Fibroblast of skin of right biceps (primary cell): ENCODE results near the gene PAX7.

Experiments
- DNase-seq: peaks from one replicate; pipeline ENCODE4 v3.0.0-alpha.2; 2013

The PAX7 gene

DNA sequence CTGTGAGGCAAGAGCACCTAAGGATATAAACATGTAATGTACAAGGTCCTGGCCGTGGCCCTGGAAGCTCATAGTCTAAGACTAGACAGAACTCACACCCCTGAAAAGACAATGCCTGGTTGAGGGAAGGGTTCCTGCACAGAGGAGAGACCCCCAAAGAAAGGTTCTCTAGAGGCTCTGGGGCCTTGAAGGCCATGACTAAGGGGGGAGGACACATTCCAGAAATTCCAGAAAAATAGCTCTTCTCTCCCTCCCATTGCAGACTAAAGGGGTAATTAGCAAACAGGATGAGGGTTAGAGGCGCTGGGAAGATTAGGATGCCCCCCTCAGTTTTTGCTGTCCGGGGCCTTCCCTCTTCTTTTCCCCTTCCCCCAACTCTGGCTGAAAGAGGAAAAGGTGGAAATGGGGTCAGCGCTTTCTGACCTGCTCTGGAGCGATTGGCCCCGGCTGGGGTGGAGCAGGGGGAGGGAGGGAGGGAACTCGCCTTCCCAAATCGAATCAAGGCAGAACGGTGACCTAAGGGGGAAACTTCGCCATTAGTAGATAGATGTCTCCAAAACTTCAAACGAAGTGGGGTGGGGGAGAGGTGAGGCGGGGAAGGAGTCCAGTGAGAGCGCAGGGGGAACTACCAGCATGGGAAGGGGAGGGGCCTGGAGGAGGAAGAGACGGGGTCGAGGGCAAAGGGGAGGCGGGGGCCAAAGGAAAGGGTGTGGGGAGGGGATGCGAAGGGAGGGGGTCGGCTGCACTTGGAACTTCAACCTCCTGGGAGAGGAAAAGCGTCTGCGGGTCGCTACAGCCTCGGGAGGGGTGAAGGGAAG, 11.8 kb downstream of the PAX7 start:
- no peak for DNase-seq

GRCh38 chr1:18643154-18644012, 12.7 kb downstream of the PAX7 start:
- no peak for DNase-seq

DNA sequence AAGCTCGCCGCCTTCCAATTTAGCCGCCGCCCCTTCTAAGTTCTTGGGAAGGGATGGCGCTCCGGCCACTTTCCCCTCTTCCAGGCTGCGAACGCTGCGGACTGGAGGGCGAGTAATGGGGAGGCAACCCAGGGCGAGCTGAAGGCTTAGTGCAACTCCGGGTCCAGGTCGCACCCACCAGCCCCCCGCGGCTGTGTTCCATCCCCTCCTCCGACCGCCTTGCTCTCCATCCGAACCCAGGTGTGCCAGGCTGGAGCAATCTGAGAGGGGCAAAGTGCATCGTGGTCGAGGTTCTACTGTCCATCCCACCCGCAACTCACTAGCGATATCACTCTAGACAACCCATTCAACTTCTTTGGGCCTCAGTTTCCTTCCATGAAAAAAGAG, 13.4 kb downstream of the PAX7 start:
- DNase-seq: no peak

- no peak for DNase-seq
These were observed 13.8 kb downstream of the PAX7 start for GRCh38 chr1:18644446-18644845.

- no peak for DNase-seq
These were observed 14.5 kb downstream of the PAX7 start for GRCh38 chr1:18644973-18645746.

- DNase-seq: no peak
These were observed 15.1 kb downstream of the PAX7 start for GRCh38 chr1:18645747-18646090.

GRCh38 chr1:18646091-18646785, 15.6 kb downstream of the PAX7 start:
- DNase-seq: no peak

GRCh38 chr1:18646786-18647410, 16.3 kb downstream of the PAX7 start:
- no peak for DNase-seq

DNA sequence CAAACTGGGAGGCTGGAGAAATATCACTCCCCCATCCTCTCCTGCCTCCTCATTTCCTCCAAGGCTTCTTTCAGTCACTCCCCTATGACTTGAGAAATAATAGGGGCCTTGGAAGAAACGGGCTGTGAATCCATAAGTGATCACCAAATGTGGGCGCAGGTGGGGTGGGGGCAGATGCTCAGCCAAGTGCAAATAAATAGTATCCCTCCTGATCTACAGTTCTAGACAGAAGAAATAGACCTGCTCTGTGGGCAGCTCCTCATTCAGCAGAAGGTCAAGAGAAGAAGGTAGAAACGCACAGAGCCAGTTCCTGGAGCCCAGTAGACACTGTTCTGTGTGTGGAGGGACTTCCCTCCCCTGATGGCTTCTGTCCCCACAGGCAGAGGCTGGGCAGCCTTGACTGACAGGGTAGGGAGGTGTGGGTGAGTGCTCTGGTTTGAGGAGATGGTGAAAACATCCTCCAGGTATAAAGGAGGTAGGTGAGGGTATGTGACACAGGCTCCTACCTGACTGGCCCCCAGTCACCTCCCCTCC, 17.1 kb downstream of the PAX7 start:
- no peak for DNase-seq

DNA sequence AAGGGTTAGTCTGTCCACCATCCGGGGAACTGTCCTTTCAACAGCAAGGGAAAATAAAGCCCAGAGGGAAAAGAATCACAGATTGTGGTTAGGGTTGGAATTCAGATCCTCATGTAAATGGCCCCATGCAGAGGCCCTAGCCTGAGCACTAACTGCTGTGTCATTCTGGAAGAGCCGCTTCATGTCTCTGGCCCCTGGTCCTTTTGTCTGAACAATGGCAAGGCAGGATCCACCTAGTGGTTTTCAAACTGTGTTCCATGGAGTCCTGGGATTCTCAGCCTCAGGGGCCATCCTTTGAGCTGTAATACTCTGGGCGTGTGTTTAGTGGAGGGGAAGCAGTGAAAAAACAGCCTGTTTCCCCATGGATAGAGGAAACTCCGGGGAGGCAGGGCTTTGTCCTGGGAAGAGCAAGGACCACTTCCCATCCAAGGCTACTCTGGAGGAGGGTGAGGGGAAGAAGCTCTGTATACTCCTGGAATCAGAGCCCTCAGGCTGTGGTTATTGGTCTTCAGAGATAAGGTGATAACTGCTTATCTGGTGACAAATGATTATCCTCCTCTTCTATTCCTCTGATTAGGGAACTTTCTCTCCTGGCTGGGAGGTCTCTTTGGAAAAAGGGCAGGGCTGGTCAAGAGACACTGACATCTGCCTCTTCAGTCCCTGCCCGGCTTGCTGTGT, 19.2 kb downstream of the PAX7 start:
- peak; percentile 15 for DNase-seq

DNA sequence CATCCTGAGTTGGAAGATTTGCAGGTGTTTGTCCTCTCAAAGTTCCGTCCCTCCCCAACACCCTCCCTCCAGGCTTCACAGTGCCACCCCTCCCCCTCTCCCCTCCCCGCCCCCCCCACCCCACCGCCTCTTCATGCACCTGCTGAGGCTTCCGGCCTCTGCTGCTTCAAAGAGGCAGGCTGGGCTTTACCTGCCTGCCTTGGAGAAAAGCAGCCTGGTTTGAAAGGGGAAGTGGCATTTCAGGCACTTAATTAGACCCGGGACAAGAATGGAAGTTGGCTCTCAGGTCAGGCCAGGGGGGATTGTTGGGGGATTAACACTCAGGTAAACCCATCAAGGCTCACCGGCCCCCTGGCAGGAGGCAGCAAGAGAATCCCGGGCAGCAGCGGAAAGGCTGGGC, 21.1 kb downstream of the PAX7 start:
- no peak for DNase-seq

- DNase-seq: no peak
These were observed 22.1 kb downstream of the PAX7 start for GRCh38 chr1:18652791-18653190.

DNA sequence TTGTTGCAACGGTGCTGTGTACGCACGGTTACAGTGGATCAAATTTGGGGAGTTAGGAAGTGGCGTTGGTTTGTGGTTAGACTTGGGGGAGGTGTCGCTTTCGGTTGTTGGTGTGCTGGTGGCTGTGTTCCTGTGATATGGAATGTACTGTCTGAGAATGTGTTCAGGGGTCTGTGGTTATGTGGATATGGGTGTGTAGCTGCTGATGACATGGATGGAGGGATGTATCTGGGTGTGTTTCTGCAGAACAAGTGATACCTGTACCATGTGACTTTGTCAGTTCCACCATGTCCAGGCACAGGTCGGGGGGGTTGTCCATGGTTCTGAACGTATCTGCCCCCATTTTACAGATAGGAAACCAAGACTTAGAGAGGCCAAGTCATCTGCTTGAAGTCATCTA, 22.7 kb downstream of the PAX7 start:
- DNase-seq: no peak

DNA sequence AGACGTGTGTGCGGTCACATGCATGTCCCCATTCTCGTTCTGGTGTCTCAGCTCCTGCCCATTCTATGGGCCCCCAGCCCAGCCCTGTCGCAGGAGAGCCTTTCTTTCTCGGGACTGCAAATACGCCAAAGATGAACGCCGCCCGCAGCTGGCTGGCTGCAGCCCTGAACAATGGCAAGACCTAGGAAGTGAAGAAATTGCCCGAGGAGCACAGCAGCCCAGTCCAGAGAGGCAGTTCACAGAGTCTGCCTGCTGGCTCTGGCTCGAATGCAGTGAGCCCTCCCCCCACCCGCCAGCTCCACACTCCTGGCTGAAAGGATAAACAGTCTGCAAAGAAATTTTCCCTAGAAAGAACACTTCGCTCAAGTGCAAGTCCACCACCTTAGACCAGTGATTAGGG, 23.3 kb downstream of the PAX7 start:
- no peak for DNase-seq

- DNase-seq: no peak
These were observed 24.0 kb downstream of the PAX7 start for GRCh38 chr1:18654599-18654998.

- DNase-seq: no peak
These were observed 27.0 kb downstream of the PAX7 start for GRCh38 chr1:18657506-18658201.

GRCh38 chr1:18658831-18659230, 28.2 kb downstream of the PAX7 start:
- DNase-seq: no peak

DNA sequence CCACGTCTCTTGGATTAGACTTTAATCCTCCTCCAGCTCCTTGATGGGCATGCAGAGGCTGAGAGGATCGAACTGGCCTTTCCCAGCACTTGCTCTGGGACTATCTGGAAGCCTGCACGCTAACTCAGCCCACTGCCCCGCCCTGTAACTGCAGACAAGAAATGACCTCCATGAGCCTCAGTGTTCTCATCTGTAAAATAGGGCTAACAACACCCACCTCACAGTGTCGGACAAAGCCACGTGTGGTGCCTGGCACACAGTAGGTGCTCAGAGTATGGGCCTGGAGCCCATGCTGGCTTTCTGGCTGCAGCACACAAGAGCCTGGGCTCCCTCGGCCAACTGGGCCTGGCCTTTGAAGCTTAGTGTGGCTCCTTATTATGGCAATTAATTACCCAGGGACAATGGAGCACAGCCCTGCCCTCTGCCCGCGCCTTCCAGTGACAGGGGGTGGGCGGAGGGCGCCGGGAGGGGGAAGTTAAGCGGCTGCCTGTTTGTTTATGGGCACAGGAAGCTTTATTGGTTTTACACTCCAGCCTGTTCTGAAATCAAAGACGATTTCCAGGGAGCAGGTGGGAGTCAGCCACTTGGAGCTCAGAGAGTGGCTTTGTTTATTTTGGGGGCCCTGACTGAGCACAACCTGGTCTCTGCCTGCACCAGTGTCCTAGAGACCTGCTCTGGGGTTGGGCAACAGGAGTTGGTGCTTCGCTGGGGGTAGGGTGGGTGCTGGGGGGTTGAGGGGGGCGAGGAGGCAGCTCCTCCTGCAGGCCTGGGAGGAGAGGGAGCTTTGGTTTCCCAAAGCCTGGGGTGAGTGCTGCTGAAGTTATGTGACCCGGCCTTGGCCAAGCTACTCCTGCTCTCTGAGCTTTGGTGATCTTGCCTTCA, 31.0 kb downstream of the PAX7 start:
- DNase-seq: no peak

DNA sequence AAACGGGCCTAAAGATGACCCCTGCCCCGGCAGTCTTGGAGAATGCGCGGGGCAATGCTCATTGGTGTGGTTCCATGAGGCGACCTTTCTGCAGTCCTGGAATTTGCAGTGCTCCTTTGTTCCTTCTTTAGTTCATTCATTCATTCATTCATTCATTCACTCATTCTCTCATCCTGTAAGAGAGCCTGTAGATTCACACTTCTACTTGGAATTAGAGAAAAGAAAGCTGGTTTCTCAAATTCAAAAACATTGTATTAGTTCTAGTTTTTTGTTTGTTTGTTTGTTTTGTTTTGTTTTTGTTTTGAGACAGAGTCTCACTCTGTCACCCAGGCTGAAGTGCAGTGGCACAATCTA, 31.6 kb downstream of the PAX7 start:
- no peak for DNase-seq
